ENCODE data around the gene MED25.

The MED25 gene

DNA sequence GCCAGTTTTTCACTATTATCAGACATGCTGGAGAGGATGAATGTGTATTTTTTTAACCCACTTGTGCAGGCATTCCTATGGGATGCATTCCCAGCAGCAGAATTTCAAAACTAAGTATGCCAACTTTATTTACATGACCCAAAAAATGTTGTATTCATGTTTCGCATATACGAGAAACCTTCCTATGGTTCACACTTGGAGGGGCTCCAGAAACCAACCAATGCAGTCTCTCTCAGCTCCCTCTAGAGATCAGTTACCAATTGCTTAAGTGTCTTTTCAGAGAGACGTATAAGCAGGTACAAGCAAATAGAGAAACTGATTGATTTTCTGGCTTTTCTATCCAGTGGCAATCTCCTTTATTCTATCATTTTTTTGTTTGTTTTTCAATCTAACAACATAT is 27.3 kb downstream of the MED25 start:
- no peak for DNase-seq

GRCh38 chr19:49846408-49846807 is 28.3 kb downstream of the MED25 start:
- no peak for DNase-seq

GRCh38 chr19:49847731-49848696 is 29.9 kb downstream of the MED25 start:
- peak; percentile 72 to 74 for DNase-seq

GRCh38 chr19:49848938-49849337 is 30.8 kb downstream of the MED25 start:
- no peak for DNase-seq

GRCh38 chr19:49849433-49850220 is 31.5 kb downstream of the MED25 start:
- no peak for DNase-seq

- DNase-seq, result no peak
These were observed 32.1 kb downstream of the MED25 start for GRCh38 chr19:49850221-49850486.

DNA sequence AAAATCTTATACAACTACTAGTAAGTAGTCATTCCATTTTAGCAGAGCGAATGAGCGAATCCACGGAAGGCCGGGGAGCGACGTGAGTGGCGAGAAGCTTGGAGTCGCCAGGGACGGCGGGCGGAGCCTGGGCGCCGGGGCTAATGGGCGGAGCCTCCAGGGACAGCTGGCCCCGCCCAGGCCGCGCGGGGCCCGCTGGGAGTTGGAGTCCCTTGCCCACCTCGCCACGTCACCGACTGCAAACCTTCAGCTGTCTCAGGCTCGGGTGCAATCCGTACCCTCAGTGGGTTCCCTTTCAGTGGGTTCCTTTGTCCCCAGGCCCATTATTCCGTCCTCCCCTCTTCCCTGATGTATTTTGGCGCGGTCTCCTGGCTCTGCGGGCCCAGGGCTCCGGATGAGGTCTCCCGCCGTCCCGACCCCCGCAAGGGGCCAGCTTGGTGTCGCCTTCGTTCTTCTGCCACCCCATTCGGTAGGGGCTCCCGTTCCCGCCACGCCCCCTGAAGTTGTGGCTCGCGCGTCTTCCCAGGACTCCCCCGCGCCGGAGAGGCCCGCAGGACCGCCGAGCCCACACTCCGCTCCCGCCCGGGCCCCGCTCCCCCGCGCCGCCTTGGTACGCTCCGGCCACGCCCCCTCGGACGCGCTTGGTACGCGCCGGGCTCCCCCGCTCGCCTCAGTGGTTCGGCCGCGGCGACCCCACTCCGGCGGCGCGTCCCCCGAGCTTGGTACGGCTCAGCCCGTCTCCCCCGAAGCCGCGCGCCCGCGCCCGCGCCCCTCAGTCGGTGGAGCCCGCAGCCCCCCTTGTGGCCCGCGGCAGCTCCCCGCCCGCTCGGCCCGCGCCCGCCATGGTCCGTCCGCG is 32.6 kb downstream of the MED25 start, which contains the start of gene PTOV1:
TSS of gene PTOV1 (plus strand) at position 673 of the 856 bp plus-strand sequence.
- DNase-seq, result peak; percentile 93 to 95

- DNase-seq, result no peak
These were observed 33.6 kb downstream of the MED25 start for GRCh38 chr19:49851456-49852259.

DNA sequence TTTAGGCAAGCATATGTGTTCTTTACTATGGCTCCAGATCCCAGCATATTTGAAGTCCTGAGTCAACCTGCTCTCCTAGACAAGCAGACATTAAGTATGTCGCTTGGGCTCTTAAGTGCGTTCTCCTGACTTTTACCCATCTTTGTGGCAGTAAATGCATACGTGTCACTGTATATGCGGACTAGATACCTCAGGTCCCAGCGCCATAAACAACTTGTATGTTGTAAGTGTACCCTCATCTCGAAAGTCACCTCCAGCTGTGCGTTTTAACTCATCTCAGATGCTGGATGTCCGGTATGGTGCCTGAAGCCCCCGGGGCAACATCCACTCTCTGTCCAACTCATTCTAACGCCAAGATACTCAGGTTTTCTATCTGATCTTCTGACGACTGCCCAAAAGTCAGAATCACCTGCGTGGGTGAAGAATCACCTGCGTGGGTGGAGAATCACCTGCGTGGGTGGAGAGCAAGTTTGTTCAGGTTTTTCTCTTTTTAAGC is 34.6 kb downstream of the MED25 start:
- DNase-seq, result no peak

DNA sequence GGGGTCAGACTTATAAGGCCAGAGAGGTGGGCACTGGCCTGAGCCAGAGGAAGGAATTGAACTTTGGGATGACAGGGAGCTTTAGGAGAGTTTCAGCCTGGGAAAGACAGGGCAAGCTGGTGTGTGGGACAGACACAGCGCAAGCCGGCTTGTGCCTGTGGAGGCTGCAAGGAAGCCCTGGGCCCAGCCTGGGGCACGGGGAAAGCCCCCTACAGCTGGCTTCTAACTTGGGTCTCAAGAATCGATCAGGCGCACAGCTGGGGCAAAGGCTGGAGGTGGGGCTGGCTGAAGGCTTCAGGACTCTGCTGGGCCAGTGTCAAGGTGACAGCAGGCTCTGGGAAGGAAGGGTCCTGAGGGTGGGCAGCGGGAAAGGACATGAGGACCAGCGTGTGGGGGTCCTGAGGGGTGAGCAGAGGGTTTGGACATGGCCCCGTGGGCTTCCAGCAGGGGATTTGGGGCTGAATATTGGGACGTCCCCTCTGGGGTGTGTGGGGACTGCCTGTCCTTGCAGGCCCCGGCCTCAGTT is 35.8 kb downstream of the MED25 start:
- DNase-seq, result no peak

GRCh38 chr19:49854378-49855263 is 36.5 kb downstream of the MED25 start:
- DNase-seq, result no peak

DNA sequence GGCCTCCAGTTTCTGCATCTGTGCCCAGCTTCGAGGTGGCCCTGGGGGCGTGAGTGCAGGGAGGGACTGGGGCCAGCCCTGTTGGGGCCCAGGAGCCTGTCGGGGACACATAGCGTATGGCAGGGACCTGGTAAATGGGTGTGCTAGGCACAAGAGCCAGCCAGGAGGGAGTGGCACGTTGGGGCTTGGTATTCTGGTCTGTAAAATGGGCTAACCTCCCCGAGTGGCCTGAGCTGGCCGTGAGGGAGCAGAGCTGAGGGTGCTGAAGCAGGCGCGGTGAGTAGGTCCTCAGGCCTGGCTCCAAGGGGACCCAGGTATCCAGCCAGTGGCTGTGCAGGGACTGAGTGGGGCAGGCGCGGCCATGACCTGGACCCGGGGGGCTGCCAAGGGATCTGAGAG is 37.2 kb downstream of the MED25 start:
- no peak for DNase-seq

DNA sequence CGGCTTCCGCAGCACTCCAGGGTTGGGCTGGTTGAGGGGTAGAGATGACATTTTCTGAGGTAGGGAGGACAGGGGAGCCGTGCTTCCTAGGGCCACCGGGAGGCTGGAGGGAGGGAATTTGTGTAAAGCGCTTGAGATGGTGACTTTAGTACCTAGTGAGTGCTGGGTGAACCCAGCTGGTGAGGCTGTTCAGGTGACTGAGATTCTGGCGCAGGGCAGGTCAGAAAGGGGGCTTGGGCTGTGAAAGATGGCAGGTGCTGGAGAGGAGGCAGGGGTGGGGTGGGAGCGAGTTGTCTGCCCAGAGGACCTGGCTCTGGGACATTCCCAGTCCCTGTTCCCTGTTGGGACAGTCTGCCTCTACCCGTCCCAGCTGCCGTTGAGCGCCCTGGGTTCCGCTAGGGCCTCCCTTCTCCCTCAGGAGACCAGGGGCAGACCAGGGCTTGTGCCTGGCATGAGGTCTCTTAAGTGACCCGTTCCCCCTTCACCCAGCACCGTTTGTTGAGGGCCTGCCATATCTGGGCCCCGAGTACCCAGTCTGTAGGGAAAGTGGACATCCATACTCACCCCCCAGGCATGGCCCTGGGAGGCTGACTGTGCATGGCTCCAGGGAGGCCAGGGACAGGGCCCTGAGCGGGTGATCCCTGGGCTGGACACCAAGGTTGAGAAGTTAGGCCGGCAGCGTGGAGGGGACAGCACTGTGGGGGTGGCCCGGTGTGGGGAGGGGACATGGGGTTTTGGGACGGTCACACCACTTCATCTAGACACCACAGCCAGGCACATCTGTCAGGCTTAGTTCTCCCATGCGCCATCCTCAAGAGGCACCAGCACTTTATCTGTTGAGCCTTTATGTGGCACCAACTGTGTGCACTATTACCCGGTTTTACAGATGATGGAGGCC is 37.8 kb downstream of the MED25 start:
- no peak for DNase-seq

DNA sequence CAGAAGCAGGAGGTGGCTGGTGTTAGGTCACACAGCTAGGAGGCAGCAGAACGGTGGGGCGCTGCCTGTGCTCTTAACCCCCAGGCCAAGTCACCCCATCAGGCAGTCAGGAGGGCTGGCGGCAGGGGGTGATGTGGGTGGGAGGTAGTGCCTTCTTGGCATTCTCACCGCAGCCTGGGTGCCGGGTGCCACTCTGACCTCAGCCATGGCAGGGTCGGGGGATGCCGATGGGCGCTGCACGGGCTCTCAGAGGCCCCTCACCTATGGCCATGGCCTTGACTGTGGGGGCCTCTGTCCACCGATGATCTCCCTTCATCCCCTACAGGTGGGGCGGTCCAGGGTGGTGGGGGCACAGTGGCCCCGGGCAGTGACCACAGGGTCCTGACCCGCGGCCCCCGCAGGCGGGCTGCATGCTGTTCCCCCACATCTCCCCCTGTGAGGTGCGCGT is 38.5 kb downstream of the MED25 start:
- no peak for DNase-seq

- no peak for DNase-seq
These were observed 39.2 kb downstream of the MED25 start for GRCh38 chr19:49857061-49857837.

DNA sequence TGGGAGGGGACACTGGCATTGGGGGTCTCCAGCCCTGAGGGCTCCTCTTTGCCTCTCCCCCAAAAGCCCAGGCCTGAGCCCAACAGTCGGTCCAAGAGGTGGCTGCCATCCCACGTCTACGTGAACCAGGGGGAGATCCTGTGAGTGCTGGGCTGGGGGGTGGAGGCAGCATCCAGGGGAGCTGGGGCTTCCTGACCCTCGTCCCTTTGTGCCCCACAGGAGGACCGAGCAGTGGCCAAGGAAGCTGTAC is 39.7 kb downstream of the MED25 start:
- no peak for DNase-seq

GRCh38 chr19:49858088-49858985 is 40.2 kb downstream of the MED25 start:
- DNase-seq, result no peak
